Measurements from ENCODE around the gene ANKRD10. TPM values are rescaled to one million over a fixed set of nuclear protein-coding genes. Genes with fewer than 3 reads are reported as not detected.

ANKRD10 gene
- total RNA-seq, 4 donors from 2014 or later: 117 to 184 (median 138) TPM

DNA sequence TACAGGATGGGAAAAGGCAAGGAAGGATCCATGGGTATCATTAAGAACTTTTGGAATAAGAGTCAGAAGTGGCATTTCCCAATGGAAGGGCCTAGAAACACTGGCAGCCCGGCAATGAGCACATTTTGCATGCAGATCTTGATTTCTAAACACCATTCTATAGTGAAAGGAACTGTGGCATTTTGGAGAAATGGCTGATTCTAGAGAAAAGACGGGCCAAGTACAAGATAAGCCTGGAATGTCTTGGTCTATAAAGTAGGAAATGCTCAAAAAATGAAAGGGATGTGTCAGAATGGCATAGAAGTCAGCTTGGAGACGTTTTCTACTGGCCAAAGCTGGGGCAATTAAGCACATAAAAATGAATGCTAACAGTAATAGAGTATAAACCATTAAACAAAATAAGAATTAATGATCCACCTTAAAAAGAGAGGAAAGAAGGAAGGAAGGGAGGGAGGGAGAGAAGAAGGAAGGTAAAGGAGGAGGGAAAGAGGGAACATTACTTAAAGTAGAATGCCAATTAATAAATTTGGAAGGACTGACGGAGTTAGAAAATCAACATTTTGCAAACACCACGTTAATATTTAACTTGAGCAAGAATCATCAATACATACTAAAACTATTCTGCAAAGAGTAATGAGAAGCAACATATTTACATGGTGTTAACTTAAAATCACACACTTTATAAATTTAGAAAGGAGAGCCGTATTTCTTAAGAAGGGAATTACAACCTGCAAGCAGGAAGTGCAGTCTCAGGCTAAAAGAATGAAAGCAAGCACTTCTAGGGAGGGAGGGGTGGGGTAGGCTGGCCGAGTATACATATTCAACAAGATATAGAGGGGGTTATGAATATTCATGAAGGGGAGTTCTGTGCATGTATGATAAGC lies 78.9 kb downstream of the ANKRD10 start:
- no peak for DNase-seq
- H3K9me3 ChIP-seq: no peaks in the 10 kb centered on the region
- no peak overlapping the region for H3K4me3 ChIP-seq
- H3K36me3 ChIP-seq: no peaks in the 10 kb centered on the region
- no peaks in the 10 kb centered on the region for H3K27me3 ChIP-seq
- no peak for TF ChIP-seq POLR2A (IDR thresholded peaks at IDR 0.05)
- TF ChIP-seq, protein P1, sequence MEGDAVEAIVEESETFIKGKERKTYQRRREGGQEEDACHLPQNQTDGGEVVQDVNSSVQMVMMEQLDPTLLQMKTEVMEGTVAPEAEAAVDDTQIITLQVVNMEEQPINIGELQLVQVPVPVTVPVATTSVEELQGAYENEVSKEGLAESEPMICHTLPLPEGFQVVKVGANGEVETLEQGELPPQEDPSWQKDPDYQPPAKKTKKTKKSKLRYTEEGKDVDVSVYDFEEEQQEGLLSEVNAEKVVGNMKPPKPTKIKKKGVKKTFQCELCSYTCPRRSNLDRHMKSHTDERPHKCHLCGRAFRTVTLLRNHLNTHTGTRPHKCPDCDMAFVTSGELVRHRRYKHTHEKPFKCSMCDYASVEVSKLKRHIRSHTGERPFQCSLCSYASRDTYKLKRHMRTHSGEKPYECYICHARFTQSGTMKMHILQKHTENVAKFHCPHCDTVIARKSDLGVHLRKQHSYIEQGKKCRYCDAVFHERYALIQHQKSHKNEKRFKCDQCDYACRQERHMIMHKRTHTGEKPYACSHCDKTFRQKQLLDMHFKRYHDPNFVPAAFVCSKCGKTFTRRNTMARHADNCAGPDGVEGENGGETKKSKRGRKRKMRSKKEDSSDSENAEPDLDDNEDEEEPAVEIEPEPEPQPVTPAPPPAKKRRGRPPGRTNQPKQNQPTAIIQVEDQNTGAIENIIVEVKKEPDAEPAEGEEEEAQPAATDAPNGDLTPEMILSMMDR (IDR thresholded peaks at IDR 0.05): no peak
- no peak overlapping the region for H3K27ac ChIP-seq
- H3K4me1 ChIP-seq: no peaks in the 10 kb centered on the region

DNA sequence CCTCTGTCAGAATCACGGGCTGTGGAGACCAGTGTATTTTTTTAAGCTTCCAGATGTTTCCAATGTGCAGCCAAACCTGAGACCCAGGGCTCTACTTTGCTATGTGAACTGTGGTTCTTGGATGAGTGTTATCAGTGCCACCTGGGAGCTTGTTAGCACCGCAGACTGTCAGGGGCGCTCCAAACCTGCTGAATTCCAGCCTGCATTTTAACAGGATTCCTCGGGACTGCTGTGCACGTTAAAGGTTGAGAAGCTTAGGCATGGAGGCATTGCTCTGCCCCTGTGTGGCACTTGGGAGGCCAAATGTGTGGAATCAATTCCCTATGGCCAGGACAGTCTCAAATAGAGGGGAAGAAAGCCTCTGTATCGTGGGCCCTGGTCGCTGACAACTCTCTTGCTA lies 80.3 kb downstream of the ANKRD10 start:
- Histone ChIP-seq H3K27me3 (no peaks in the 10 kb centered on the region), H3K36me3 (no peaks in the 10 kb centered on the region), H3K4me3 (no peak overlapping the region), H3K4me1 (no peaks in the 10 kb centered on the region), H3K27ac (no peak overlapping the region), H3K9me3 (no peaks in the 10 kb centered on the region)
- TF ChIP-seq, protein P1 (IDR thresholded peaks at IDR 0.05): no peak
- TF ChIP-seq POLR2A (IDR thresholded peaks at IDR 0.05): no peak
- no peak for DNase-seq

DNA sequence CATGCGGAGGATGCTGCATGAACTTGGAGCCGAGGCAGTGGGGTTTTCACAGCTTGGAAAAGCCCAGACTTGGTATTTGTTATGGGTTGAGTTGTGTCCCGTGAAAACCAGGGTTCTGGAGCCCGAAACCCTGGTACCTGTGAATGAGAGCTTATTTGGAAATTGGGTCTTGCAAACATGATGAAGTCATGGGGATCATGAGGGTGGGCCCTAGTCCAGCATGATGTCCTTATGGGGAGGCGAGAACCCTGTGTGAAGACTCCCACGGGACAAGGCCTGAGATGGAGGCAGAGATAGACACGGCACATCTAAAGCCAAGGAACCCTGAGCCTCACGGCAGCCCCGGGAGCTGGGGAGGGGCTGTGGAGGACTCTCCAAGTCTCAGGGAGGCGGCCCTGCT lies 82.3 kb downstream of the ANKRD10 start:
- TF ChIP-seq, protein P1 (IDR thresholded peaks at IDR 0.05): no peak
- no peak for TF ChIP-seq POLR2A (IDR thresholded peaks at IDR 0.05)
- no peak for DNase-seq
- H3K36me3 ChIP-seq: no peaks in the 10 kb centered on the region
- no peaks in the 10 kb centered on the region for H3K27me3 ChIP-seq
- no peaks in the 10 kb centered on the region for H3K4me1 ChIP-seq
- no peaks in the 10 kb centered on the region for H3K9me3 ChIP-seq
- H3K27ac ChIP-seq: no peak overlapping the region
- H3K4me3 ChIP-seq: no peak overlapping the region

DNA sequence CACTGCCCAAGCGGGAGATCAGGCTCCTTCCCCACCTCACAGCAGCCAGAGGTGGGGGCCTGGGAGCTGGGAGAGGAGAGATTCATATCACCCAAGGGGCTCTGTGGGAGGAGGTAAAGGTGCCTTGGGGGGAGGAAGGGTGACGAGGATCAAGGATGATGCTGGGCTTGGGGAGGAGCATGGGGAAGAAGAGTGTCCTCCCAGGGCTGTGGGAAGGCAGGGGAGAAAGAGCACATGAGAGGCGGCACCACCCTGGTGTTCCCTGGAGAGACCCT lies 82.7 kb downstream of the ANKRD10 start:
- Histone ChIP-seq H3K9me3 (no peaks in the 10 kb centered on the region), H3K4me1 (no peaks in the 10 kb centered on the region), H3K27ac (no peak overlapping the region), H3K4me3 (no peak overlapping the region), H3K36me3 (no peaks in the 10 kb centered on the region), H3K27me3 (no peaks in the 10 kb centered on the region)
- no peak for DNase-seq
- TF ChIP-seq POLR2A (IDR thresholded peaks at IDR 0.05): no peak
- TF ChIP-seq, protein P1 (IDR thresholded peaks at IDR 0.05): no peak

DNA sequence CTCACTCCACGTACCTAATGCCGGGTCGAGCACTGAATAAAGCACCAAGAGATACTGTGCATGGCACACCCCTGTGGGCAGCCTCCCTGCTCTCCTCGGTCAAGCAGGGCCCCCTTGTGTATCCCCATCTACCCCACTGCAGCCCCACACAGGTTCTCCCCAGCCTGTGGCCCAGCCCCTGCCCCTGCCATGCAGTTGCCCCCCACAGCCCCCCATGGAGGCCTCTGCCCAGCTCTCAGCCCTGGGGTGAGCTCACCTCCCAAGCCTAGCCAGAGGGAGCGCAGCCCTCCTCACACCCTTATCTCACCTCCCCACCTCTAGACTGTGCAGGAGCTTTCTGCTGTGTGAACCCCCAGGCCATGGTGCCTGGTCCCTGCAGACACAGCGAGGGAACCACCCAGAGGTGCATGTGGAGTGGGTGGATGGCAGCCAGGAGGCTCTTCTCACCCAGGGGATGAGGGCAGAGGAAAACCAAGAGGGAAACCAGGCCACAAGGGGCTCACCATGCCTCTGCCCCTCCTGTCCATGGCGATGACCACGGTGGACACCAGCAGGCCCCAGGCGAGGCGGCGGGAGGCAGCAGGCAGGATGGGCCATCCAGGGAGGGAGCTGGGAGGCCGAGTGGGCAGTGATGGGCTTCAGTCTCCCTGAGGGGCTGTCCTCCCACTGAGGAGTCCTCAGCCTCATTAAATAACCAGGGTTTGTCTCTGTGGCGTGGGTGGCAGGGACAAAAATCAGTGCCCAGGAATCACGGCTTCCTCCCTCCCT lies 83.2 kb downstream of the ANKRD10 start:
- H3K27ac ChIP-seq: no peak overlapping the region
- no peaks in the 10 kb centered on the region for H3K9me3 ChIP-seq
- H3K27me3 ChIP-seq: no peaks in the 10 kb centered on the region
- H3K4me1 ChIP-seq: no peaks in the 10 kb centered on the region
- no peak for DNase-seq
- no peak overlapping the region for H3K4me3 ChIP-seq
- TF ChIP-seq POLR2A (IDR thresholded peaks at IDR 0.05): no peak
- TF ChIP-seq, protein P1 (IDR thresholded peaks at IDR 0.05): no peak
- no peaks in the 10 kb centered on the region for H3K36me3 ChIP-seq

Measured in Peyer's patch (tissue), 4 donors.